NCI-H345 treated with DMSO at 0.1 percent for 48 hours (cell line): ENCODE measurements around the gene GCNT3.
A peak's percentile ranks its signal among the peaks of the same experiment; 100 is the strongest.
"Not testable (repeated sequence)": the region's sequence is repeated elsewhere in the genome, so short reads cannot be mapped to it uniquely, and the experiment has no call there.

ENCODE experiments used
- DNase-seq: peaks from one replicate; lab custom pipeline; 2025; ENCODE audit not compliant: unreplicated experiment; lab: John Stamatoyannopoulos, UW

GCNT3 gene

GRCh38 chr15:59616379-59616778, 4.8 kb downstream of the GCNT3 start:
- no peak for DNase-seq

GRCh38 chr15:59618406-59618805, 6.8 kb downstream of the GCNT3 start:
- DNase-seq, result no peak

- DNase-seq, result no peak
Observed at GRCh38 chr15:59622289-59622688, 10.7 kb downstream of the GCNT3 start.

- no peak for DNase-seq
Observed at GRCh38 chr15:59632714-59633113, 21.1 kb downstream of the GCNT3 start.

- DNase-seq, result no peak
Observed at GRCh38 chr15:59636184-59636583, 24.6 kb downstream of the GCNT3 start.

- DNase-seq, result not testable (repeated sequence)
Observed at GRCh38 chr15:59637507-59637906, 25.9 kb downstream of the GCNT3 start.

GRCh38 chr15:59642351-59642750, 30.8 kb downstream of the GCNT3 start:
- DNase-seq, result no peak

- DNase-seq, result no peak
Observed at GRCh38 chr15:59644756-59645155, 33.2 kb downstream of the GCNT3 start.

GRCh38 chr15:59645812-59646211, 34.2 kb downstream of the GCNT3 start:
- not testable (repeated sequence) for DNase-seq

GRCh38 chr15:59646277-59646676, 34.7 kb downstream of the GCNT3 start:
- DNase-seq, result no peak

GRCh38 chr15:59647085-59647484, 35.5 kb downstream of the GCNT3 start:
- DNase-seq, result no peak

GRCh38 chr15:59649603-59650002, 38.0 kb downstream of the GCNT3 start:
- no peak for DNase-seq

GRCh38 chr15:59654046-59654445, 42.5 kb downstream of the GCNT3 start:
- DNase-seq, result no peak

GRCh38 chr15:59656897-59657634, 45.5 kb downstream of the GCNT3 start, which contains the start of gene GTF2A2:
Gene GTF2A2, minus strand, starts transcription at chr15:59657515. Its CDS starts 5,238 bp downstream, at chr15:59652277.
- peak; percentile 75 for DNase-seq

GRCh38 chr15:59657635-59658125, 46.1 kb downstream of the GCNT3 start:
- peak; percentile 59 for DNase-seq

GRCh38 chr15:59659366-59659765, 47.8 kb downstream of the GCNT3 start:
- DNase-seq, result no peak

- DNase-seq, result no peak
Observed at GRCh38 chr15:59662260-59662659, 50.7 kb downstream of the GCNT3 start.

GRCh38 chr15:59668556-59668955, 57.0 kb downstream of the GCNT3 start:
- DNase-seq, result no peak
